ENCODE measurements around the gene PRR23A.

DNA sequence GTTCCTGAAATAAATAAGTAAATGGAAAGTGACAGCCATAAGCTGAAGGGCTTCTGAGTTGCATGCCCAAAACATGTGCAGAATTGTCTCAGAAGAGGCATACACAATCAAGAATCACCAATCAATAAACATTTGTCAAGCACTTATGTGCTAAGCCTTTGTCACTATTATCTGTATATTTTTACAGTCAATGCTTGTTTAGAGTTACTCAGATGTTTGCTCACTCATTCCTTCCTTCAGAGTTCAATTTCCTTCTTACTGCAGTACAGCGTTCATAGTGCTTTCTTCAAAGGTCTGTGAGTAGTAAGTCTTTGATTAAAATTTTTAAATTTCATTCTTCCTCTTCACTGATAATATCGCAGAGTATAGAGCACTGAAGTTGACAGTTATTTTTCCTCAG lies 41.8 kb downstream of the PRR23A start:
- TF ChIP-seq, protein P1, sequence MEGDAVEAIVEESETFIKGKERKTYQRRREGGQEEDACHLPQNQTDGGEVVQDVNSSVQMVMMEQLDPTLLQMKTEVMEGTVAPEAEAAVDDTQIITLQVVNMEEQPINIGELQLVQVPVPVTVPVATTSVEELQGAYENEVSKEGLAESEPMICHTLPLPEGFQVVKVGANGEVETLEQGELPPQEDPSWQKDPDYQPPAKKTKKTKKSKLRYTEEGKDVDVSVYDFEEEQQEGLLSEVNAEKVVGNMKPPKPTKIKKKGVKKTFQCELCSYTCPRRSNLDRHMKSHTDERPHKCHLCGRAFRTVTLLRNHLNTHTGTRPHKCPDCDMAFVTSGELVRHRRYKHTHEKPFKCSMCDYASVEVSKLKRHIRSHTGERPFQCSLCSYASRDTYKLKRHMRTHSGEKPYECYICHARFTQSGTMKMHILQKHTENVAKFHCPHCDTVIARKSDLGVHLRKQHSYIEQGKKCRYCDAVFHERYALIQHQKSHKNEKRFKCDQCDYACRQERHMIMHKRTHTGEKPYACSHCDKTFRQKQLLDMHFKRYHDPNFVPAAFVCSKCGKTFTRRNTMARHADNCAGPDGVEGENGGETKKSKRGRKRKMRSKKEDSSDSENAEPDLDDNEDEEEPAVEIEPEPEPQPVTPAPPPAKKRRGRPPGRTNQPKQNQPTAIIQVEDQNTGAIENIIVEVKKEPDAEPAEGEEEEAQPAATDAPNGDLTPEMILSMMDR (conservative IDR thresholded peaks at IDR 0.05; ENCODE audit: low read depth, low read length), result no peak
- TF ChIP-seq CEBPB (IDR thresholded peaks at IDR 0.05; ENCODE audit: low read depth, low read length) (no peak), POLR2A (IDR thresholded peaks at IDR 0.05; ENCODE audit: low read depth, low read length) (no peak), RFX5 (IDR thresholded peaks at IDR 0.05; ENCODE audit: low read depth, low read length) (no peak), MXI1 (IDR thresholded peaks at IDR 0.05; ENCODE audit: borderline replicate concordance, low read depth, low read length) (no peak), RAD21 (IDR thresholded peaks at IDR 0.05; ENCODE audit: low read length) (no peak), SMC3 (IDR thresholded peaks at IDR 0.05; ENCODE audit: low read depth, low read length) (no peak), RCOR1 (IDR thresholded peaks at IDR 0.05; ENCODE audit: insufficient replicate concordance, low read length) (no peak), MAFK (IDR thresholded peaks at IDR 0.05; ENCODE audit: low read depth, low read length) (no peak), CHD1 (IDR thresholded peaks at IDR 0.05; ENCODE audit: low read depth, low read length) (no peak)
- TF ChIP-seq, protein P2, sequence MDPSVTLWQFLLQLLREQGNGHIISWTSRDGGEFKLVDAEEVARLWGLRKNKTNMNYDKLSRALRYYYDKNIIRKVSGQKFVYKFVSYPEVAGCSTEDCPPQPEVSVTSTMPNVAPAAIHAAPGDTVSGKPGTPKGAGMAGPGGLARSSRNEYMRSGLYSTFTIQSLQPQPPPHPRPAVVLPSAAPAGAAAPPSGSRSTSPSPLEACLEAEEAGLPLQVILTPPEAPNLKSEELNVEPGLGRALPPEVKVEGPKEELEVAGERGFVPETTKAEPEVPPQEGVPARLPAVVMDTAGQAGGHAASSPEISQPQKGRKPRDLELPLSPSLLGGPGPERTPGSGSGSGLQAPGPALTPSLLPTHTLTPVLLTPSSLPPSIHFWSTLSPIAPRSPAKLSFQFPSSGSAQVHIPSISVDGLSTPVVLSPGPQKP (IDR thresholded peaks at IDR 0.05; ENCODE audit: borderline replicate concordance, low read depth, low read length), result no peak
- TF ChIP-seq, protein P3, sequence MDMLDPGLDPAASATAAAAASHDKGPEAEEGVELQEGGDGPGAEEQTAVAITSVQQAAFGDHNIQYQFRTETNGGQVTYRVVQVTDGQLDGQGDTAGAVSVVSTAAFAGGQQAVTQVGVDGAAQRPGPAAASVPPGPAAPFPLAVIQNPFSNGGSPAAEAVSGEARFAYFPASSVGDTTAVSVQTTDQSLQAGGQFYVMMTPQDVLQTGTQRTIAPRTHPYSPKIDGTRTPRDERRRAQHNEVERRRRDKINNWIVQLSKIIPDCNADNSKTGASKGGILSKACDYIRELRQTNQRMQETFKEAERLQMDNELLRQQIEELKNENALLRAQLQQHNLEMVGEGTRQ (IDR thresholded peaks at IDR 0.05; ENCODE audit: low read depth, low read length), result no peak
